HT-29 (cell line): ENCODE measurements around the gene ERC1. TPM values are rescaled to one million over a fixed set of nuclear protein-coding genes. Genes with fewer than 3 reads are reported as not detected.
A peak's percentile ranks its signal among the peaks of the same experiment; 100 is the strongest.
"Not testable (repeated sequence)": the region's sequence is repeated elsewhere in the genome, so short reads cannot be mapped to it uniquely, and the experiment has no call there.

Experiments used
- DNase-seq: peaks from one replicate; pipeline ENCODE4 v3.0.0-alpha.2; 2015; ENCODE audit warnings: low spot score
- total RNA-seq: library from RNA; depleted of rRNA; stranded (reverse); fragments of >200 nt; shearing (Covaris generic); gene quantifications from 2 replicates; pipeline ENCODE4 v1.2.3, GENCODE V29; 2014

Gene ERC1
- total RNA-seq, 1 experiment from 2014 or later, result 11.6 TPM

DNA sequence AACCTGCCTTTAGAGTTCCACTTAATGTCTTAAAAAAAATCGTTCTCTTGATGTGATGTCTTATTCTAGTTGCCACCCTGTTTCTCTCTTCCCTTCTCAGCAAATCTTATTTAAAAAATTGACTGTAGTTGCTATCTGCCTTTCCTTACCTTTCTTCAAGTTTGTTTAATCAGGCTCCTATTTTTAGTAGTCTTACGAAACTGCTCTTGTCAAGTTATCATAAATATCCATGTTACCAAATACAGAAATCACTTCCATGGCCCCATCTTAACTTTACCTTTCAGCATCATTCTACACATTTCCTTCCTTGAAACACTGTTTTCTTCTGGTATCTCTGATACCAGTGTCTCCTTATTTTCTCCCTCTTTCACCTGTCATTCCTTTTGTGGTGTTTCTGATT, 227.3 kb downstream of the ERC1 start:
- DNase-seq, result no peak

DNA sequence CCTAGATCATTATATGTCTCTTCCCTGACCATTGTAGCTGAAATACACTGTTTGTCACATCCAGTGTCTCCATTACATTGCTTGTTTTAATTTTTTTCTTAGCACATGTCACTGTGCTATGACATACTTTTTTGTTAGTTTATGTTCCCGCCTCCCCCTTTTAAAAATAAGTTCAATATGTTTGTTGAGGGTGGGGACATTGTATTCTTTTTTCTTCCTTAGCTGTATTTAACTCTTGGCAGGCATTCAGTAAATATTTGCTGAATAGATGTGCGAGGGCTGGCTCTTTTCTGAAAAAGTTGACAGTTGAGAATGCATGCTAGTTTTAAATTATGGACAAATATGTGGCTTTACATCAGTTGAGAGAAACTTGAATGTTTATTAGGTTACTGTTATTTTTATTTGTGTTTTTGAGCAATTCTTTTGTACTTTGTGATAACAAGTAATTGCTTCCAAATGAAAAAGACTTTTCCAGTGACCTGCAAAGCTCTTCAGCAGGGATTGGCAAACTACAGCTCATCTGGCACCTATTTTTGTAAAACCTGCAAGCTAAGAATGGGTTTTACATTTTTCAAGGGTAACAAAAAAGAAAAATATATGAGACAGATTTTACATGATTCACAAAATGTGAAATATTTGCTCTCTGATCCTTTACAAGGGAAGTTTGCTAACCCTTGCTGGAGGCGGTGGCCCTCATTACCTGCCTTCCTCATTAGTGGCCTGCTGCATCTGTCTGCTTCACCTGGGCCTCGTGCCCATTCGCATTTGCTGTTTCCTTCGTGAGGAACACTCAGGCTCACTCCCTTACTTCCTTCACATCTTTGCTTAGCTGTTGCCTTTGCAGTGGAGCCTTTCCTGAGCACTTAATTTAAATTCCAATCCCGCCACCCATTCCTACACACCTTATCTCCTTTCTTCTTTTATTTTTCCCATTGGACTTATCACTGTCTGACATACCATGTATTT, 229.4 kb downstream of the ERC1 start:
- DNase-seq, result peak; percentile 47

DNA sequence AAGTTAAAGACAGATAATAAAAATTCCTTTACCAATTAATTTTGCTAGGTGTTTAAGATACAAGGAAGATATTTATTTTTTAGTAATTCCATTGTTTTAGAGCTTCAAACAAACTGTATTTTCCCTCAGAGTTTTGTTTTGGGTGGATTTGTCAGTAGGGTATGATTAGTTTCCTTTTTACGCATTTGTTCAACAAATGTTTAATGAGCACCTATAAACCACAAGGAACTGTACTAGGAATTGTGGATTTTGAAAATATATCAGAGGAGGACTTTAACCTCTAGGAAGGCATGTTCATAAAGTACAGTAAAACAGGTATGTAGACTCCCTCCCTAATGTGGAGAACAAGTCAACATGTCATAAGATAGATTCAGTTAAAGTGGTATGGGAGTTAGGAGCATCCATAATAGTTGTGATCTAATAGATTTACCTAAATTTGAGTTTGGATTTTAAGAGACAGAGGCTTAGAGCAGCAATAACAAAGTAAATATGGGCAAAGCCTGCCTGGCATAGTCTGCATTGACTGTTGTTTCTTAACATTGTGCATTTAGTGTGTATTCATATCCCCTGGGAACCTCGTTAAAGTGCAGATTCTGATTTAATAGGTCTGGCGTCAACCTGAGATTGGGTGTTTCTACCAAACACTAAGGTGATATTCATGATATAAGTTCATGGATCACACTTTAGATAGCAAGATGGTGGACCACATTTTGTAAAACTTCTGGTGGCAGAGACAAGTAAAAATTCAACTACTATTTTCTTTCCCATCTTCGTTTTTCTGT, 232.0 kb downstream of the ERC1 start:
- no peak for DNase-seq

DNA sequence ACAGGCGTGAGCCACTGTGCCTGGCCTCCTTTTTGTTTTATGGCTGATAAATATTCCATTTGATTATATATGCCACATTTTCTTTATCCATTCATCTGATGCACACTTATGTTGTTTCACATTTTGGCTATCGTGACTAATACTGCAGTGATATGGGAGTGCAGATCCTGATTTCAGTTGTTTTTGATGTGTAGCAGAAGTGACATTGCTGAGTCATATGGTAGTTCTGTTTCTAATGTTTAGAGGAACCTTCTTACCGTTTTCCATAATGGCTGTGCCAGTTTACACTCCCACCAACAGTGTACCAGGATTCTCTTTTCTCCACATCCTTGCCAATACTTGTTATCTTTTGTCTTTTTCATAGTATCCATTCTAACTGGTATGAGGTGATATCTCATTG, 235.9 kb downstream of the ERC1 start:
- no peak for DNase-seq

DNA sequence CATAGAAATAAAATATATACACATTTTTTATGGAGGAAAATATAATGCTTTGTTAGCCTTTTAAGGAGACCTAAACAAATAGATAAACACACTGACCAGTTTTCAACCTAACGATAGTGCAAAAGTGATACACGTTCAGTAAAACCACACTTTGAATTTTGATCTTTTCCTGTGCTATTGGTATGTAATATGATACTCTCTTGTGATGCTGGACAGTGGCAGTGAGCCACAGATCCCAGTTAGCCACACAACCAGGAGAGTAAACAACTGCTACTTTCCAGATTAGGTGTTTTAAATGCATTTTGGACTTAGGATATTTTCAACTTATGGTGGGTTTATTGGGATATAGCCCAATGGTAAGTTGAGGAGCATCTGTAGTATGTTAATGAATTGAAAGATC, 243.1 kb downstream of the ERC1 start:
- DNase-seq, result no peak

DNA sequence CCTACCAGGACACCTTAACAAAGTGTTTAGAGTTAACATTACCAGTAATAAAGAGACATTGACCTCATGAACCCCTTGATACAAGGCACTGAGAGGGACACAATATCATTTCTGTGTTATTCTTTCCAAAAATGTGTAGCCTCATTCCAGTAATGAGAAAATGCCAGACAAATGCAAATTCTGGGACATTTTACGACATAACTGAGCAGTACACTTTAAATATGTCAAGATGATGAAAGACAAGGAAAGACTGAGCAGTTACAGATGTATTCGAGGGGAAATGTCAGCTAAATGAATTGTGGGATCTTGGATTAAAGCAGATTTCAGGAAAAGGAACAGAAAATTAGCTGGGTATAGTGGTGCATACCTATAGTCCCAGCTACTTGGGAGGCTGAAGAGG, 255.6 kb downstream of the ERC1 start:
- no peak for DNase-seq

DNA sequence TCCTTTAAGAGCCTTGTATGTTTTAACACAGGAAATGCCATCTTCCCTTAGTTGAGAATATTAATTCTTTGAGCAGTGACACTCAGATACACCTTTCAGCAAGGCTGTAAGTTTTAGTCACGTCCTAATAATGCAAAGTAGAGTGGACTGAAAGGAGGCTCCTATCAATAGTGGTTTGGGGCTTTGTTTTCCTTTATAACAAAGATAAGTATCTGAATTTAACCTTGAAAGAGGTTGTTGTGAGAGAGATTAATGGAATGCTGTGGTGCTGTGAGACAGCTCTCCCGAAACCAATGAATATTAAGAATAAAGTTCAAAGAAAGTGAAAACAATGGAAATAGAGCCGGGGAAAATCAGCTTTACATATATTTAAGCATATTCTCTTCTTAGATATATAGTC, 259.6 kb downstream of the ERC1 start:
- DNase-seq, result no peak

DNA sequence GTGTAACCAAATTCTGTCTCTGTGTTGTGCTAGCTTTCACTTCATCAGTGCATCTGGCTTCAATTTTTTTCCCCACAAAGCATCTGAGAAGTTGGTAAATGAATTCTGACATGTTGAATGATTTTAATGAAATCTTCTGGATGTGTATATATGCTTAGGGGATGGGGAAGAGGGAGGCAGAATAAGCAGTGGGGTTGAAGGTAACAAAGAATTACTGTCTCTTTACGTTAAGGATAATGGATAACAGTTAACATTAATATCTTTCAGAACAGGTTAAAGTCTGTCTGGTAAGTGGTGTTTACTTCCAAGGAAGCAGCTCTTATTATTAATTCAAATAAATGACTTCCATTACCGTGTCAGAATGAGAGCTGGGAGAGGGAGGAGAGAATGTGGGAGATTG, 261.7 kb downstream of the ERC1 start:
- DNase-seq, result no peak

DNA sequence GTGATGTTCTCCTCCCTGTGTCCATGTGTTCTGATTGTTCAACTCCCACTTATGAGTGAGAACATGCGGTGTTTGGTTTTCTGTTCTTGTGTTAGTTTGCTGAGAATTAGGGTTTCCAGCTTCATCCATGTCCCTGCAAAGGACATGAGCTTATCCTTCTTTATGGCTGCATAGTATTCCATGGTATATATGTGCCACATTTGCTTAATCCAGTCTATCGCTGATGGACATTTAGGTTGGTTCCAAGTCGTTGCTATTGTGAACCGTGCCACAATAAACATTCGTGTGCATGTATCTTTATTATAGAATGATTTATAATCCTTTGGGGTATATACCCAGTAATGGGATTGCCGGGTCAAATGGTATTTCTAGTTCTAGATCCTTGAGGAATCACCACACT, 264.1 kb downstream of the ERC1 start:
- not testable (repeated sequence) for DNase-seq

DNA sequence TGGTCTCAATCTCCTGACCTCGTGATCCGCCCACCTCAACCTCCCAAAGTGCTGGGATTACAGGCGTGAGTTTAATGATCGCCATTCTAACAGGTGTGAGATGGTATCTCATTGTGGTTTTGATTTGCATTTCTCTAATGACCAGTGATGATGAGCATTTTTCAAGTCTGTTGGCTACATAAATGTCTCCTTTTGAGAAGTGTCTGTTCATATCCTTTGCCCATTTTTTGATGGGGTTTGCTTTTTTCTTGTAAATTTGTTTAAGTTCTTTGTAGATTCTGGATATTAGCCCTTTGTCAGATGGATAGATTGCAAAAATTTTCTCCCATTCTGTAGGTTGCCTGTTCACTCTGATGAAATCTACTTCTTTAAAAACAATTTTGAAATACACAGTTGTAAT, 264.8 kb downstream of the ERC1 start:
- DNase-seq, result not testable (repeated sequence)

DNA sequence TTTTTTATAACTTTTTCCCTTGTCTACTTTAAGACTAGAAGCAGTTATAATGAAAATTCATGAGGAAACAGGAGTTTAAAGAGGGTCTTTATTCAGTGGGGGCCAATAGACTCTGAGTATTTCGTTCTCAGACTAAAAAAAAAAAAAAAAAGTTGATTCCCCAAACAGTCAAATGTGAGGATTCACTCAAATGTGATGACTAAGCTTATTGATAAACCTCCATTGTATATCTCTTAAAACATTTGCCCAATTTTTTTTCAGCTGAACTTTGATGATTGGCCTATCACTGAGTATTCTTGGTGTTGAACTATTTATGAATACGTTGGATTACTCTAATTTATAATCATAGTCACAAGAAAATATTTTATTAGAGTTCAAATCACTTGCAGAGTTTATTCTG, 265.3 kb downstream of the ERC1 start:
- DNase-seq, result no peak

DNA sequence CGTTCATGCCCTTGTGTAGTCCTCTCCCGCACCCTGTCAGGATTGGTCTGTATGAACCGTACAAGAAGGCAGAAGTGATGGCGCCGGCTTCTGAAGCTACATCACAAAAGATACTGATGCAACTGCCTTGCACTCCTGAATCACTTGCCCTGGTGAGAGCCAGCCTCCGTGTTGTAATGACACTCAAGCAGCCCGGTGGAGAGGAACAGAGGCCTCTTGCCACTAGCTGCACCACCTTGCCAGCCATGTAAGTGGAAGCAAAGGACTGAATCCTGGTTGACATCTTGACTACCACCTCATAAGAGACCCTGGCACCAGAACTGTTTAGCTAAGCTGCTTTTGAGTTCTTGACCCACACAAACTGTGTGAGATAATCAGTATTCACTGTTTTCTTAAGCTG, 266.0 kb downstream of the ERC1 start:
- no peak for DNase-seq

DNA sequence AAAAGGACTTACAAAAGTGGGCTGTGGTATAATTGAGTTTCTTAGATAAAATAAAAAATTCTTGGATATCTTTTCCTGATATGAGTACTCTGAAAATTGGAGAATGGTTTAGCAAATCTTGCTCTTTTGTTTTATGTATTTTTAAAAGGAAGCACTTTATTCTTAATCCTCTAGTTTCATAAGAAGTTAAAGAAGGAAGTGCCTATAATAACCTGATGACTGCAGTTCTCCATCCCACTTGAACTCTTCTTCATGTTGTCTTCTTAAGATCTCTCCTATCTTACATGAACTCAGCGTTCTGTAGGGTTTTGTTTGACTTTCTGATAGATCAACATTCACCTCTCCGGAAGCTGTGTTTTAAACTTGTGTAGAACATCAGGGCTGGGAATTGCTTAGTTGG, 271.0 kb downstream of the ERC1 start:
- DNase-seq, result no peak

DNA sequence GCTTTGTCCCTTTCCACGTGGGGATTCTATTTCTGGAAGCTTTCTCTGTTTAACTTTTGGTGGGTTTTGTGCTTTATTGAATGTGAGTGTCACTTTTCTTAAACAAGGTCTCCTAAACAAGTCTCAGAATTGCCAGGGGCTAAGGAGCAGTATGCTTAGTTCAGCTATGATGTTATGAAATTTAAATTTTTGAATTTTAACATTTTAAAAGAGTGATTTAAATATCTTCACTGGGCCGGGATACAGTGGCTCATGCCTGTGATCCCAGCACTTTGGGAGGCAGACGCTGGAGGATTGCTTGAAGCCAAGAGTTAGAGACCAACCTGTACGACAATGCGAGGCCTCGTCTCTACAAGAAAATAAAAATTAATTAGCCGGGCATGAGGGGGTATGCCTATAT, 276.2 kb downstream of the ERC1 start:
- no peak for DNase-seq

DNA sequence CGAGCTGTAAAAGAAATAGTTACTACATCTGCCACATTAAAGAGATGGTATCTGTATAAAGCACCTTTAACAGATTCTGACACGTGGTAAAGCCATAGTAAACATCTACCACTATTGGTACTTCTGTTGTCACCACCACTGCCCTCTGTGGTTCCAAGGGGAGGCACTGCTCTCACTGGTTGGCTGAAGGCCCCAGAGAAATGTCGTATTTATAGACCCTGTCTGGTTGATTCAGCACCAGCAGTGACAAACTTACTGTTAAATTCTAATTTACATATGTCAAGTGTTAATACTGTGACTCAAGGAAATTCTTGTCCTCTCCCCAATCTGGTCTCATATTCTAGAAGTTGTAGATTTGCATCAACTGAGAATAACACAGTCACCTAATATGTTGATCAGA, 281.1 kb downstream of the ERC1 start:
- no peak for DNase-seq

DNA sequence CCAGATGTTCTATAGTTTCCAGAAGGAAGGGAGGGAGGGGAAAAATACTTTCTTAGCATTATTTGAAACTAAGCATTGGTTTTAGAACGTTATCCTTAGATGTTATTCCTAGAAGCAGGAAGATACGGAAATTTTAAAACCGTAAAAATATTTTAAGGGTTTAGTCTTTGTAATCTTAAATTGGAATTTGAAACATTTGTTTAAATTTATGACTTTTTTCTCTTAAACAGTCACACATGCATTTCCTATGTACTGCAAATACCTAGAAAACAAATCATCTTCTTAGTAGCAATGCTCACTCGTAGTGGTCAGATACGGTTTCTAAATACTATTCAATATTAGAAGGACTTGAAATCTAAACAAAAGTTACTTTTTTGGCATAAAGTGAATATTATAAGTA, 282.0 kb downstream of the ERC1 start:
- no peak for DNase-seq

DNA sequence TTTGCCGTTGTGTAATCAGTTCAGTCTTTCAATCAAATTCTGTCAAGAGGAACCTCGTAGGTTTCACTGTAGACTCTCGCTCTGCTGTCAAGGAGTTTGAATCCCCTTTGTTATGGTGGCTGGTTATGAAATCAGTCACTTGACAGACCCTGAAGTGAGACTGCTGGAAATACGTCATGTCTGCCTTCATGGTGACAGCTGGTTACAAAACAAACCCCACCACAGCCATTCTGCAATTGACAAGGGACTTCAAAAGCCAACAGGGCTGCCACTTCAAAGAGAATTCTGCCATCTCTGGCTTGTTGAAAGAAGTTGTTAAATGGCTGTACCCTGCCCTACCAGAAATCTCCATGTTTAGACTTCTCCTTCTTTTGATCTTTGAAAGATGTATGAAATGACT, 286.9 kb downstream of the ERC1 start:
- no peak for DNase-seq

DNA sequence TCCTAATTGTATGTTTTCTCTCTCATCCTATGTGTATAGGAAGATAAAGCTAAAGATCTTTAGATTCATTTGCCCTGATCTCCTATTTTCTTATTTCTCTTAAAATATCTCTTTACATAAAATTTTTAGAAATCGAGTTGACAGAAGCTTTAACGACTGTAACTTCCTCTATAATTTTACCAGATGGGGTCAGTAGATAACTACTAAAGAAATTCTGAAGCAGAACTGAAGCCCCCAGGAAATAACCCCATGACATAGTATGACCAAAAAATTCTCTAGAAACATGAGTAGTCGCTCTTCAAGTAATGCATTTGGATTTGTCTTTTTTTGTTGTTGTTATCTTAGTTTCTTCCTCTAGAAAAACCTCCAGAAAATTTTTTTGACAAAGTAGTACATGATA, 288.0 kb downstream of the ERC1 start:
- no peak for DNase-seq

DNA sequence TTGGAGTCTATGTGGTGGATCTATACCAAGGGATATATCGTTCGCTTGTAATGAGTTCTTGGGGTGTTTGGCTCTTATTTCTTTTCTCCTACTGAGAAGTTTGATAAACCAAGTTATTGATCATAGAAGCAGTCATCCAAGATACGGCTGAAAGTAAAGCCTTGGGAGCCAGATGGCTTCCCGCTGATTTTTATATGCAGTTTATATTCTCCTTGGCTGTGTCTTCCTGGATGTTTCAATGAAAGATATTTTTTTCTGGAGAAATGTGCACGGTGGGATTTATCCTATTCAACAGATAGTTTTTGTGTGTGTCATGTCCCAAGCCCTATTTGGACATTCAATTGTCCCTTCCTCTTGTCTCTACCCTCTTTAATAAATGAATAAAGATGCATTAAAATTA, 289.0 kb downstream of the ERC1 start:
- no peak for DNase-seq

DNA sequence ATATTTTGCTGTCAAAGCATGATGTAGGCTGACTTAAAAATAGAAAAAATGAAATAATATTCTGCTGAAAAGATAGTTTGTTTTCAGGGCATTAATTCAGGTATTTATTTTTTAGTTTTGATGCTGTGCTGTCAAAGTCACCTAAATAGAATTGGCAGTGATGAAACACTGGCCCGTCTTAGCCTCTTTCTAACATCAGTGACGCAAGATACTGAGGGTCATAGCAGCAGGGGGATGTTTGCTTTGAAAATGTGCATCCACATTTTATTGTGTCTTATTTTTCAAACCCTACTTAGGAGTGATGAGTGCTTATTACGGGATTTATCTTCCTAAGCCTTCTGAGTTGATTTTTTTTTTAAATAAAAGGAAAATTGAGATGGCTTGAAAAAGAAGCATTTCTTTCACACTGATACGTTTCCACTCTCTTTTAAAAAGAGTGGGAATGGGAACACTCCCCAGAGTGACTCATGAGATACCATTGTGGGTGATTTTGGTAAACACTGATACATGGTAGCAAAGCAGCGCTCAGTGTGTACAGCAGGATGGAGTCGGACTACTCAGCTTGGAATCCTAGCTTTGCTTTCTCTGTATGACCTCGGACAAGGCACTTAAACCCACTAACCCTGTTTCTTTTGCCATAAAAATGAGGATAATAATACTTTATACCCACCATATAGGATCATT, 290.8 kb downstream of the ERC1 start:
- DNase-seq, result no peak

DNA sequence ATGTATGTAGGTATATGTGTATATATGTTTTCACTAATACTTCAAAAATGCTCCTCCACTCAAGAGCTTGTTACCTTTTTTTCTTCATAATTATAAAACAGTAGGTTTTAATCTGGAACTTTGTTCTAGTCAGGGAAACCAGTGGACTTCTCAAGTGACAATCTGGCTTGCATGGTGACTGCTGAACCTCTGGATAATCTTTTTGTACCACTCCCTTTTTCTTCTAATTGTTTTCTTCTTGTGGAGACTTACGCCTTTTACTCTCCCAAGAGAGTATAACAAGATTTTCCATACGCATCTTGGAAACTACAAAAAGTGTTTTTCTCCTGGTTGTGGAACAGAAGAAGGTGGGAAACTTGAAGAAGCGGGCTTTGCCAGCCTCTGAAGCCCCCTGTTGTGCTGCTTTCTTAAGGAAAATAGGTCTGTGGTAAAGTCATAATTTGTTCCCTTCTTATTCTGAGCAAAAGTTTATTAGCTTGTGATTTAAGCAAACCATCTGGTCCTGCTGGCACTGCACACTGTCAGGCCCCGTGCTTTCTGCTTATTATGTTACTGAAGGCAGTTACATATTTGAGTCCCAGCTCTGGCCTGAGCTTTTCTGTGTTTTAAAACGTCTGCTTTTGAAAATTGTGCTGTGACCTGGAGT, 291.8 kb downstream of the ERC1 start:
- no peak for DNase-seq

DNA sequence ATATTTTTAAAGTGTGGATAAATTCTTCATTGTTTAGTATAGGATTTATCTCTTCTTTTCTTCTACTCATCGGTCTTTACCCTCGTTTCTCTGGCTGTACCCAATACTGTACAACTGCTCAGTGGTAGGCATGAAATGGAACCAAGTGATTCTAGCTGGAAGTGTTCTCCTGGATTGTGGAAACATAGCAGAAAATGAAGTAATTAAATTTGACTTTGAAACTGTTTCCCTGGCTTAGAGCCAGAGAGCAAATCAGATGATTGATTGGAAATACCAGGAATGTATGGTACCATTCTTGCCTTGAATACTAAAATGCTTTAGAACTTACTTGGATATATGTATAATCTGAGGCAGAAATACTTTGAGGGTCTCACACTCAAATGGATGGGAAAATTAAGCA, 292.3 kb downstream of the ERC1 start:
- no peak for DNase-seq
